GM23338 (cell line): Measurements from ENCODE around the gene MYOM1. TPM values are rescaled to one million over a fixed set of nuclear protein-coding genes. Genes with fewer than 3 reads are reported as not detected.

ENCODE experiments used
- ATAC-seq: fragments of 200-7000 bp; cut with Tn5 transposase; 3 replicates; pipeline ENCODE4 v1.9.1; 2020
- DNase-seq: peaks from one replicate; pipeline ENCODE4 v3.0.0-alpha.2; 2015; ENCODE audit warnings: low spot score
- H2AFZ ChIP-seq: fragments of 200-600 bp; sonication (generic); 2 replicates; pipeline ENCODE4 v1.8.0; 2016; ENCODE audit warnings: antibody characterized with exemption, mild to moderate bottlenecking, moderate library complexity
- H3F3A ChIP-seq: fragments of 200-600 bp; sonication (generic); replicated peaks from 2 replicates; pipeline ENCODE4 v1.8.0; 2017; ENCODE audit warnings: antibody characterized with exemption, mixed run types, low read depth
- H3K27ac ChIP-seq: fragments of 200-600 bp; sonication (generic); 2 replicates; pipeline ENCODE4 v1.6.1; 2016; ENCODE audit warnings: low read depth
- H3K27me3 ChIP-seq: fragments of 200-600 bp; sonication (generic); 2 replicates; pipeline ENCODE4 v1.8.0; 2016; ENCODE audit warnings: mild to moderate bottlenecking, mixed run types, moderate library complexity; ENCODE audit not compliant: insufficient read depth
- H3K36me3 ChIP-seq: fragments of 200-600 bp; sonication (generic); 2 replicates; pipeline ENCODE4 v1.8.0; 2016; ENCODE audit warnings: mild to moderate bottlenecking; ENCODE audit not compliant: insufficient read depth
- H3K4me1 ChIP-seq: fragments of 200-600 bp; sonication (generic); 2 replicates; pipeline ENCODE4 v1.8.0; 2016; ENCODE audit warnings: mild to moderate bottlenecking, moderate library complexity; ENCODE audit not compliant: insufficient read depth
- H3K4me2 ChIP-seq: fragments of 200-600 bp; sonication (generic); 2 replicates; pipeline ENCODE4 v1.7.1; 2017; ENCODE audit warnings: mixed run types
- H3K4me3 ChIP-seq: fragments of 200-600 bp; sonication (generic); 2 replicates; pipeline ENCODE4 v1.6.1; 2016; ENCODE audit warnings: mixed run types
- H3K79me2 ChIP-seq: fragments of 200-600 bp; sonication (generic); replicated peaks from 2 replicates; pipeline ENCODE4 v1.8.0; 2017; ENCODE audit warnings: mild to moderate bottlenecking; ENCODE audit not compliant: insufficient read depth
- H3K9me2 ChIP-seq: fragments of 200-600 bp; sonication (generic); 2 replicates; pipeline ENCODE4 v1.8.0; 2017; ENCODE audit not compliant: insufficient read depth
- H4K20me1 ChIP-seq: fragments of 200-600 bp; sonication (generic); replicated peaks from 2 replicates; pipeline ENCODE4 v1.8.0; 2017; ENCODE audit warnings: mild to moderate bottlenecking; ENCODE audit not compliant: insufficient read depth
- H3K27ac Mint-ChIP-seq: 2 replicates; pipeline ENCODE4 v1.8.0; 2020; ENCODE audit warnings: inconsistent platforms, mild to moderate bottlenecking, moderate library complexity, mixed read lengths
- H3K27me3 Mint-ChIP-seq: 3 replicates; pipeline ENCODE4 v1.8.0; 2022; ENCODE audit warnings: low read depth, mild to moderate bottlenecking, moderate library complexity, mixed read lengths, inconsistent platforms; ENCODE audit not compliant: insufficient read depth, poor library complexity
- H3K36me3 Mint-ChIP-seq: 3 replicates; pipeline ENCODE4 v1.8.0; 2021; ENCODE audit warnings: low read depth, mild to moderate bottlenecking, inconsistent platforms, moderate library complexity, mixed read lengths
- H3K4me1 Mint-ChIP-seq: 3 replicates; pipeline ENCODE4 v1.8.0; 2020; ENCODE audit warnings: mild to moderate bottlenecking, inconsistent platforms, mixed read lengths
- H3K4me3 Mint-ChIP-seq: 3 replicates; pipeline ENCODE4 v1.8.0; 2021; ENCODE audit warnings: moderate library complexity, mild to moderate bottlenecking, inconsistent platforms, mixed read lengths
- H3K9me3 Mint-ChIP-seq: 3 replicates; pipeline ENCODE4 v1.8.0; 2020; ENCODE audit warnings: moderate library complexity, mild to moderate bottlenecking, inconsistent platforms, mixed read lengths
- CTCF ChIP-seq, 2 experiments: fragments of 200-600 bp in 1 of 2; sonication (generic) in 1 of 2; conservative IDR thresholded peaks; 2 replicates each; pipeline versions ENCODE4 v1.5.1 to v1.6.1; 2016 to 2017; ENCODE audit warnings: antibody characterized with exemption in 2 of 2, low read depth in 2 of 2, mild to moderate bottlenecking in 2 of 2, moderate library complexity in 1 of 2
- ETS1 ChIP-seq: IDR thresholded peaks from 2 replicates; pipeline ENCODE4 v1.6.1; 2016; ENCODE audit warnings: antibody characterized with exemption
- POLR2AphosphoS5 ChIP-seq: IDR thresholded peaks from 2 replicates; pipeline ENCODE4 v1.6.1; 2016; ENCODE audit warnings: antibody characterized with exemption, low read depth
- STAT1 ChIP-seq: IDR thresholded peaks from one replicate; pipeline ENCODE4 v1.6.1; 2016; ENCODE audit warnings: antibody characterized with exemption; ENCODE audit not compliant: unreplicated experiment
- ZNF114 ChIP-seq: fragments of 250-450 bp; sonication (Bioruptor Pico); IDR thresholded peaks from 2 replicates; pipeline ENCODE4 v1.5.0; 2020; ENCODE audit warnings: mild to moderate bottlenecking, moderate library complexity
- ZNF331 ChIP-seq: fragments of 250-450 bp; sonication (Bioruptor Pico); IDR thresholded peaks from 2 replicates; pipeline ENCODE4 v1.5.0; 2020; ENCODE audit warnings: low read depth, mild to moderate bottlenecking, moderate library complexity
- polyA plus RNA-seq: library from polyadenylated mRNA; unstranded; fragments of >200 nt; fragmentation: Nextera tagmentation; extraction: Ambion mirVana; gene quantifications from 2 replicates; pipeline ENCODE4 v1.2.1, GENCODE V29; 2016
- total RNA-seq: library from RNA; depleted of rRNA; stranded (reverse); fragments of >200 nt; shearing (Covaris generic); gene quantifications from 2 replicates; pipeline ENCODE4 v1.2.3, GENCODE V29; 2014

MYOM1 gene
- total and polyA plus RNA-seq, 2 experiments from 2014 or later = 0.27 to 0.38 TPM

- Mint-ChIP-seq H3K27ac (no peak overlapping the region), H3K27me3 (no peaks in the 10 kb centered on the region), H3K36me3 (peaks cover 6% of the 10 kb centered on the region; the same call in 2 of the 3 replicates), H3K4me3 (no peak overlapping the region), H3K4me1 (peaks cover 8% of the 10 kb centered on the region), H3K9me3 (peaks cover 2% of the 10 kb centered on the region; the same call in 2 of the 3 replicates)
- Histone ChIP-seq H3K27ac (no peak overlapping the region), H3K4me1 (0 out of 2 replicates have a peak, but pooled peaks cover 5% of the 10 kb centered on the region), H3K9me2 (no peaks in the 10 kb centered on the region), H3K27me3 (no peaks in the 10 kb centered on the region), H3F3A (no peaks in the 10 kb centered on the region), H3K4me3 (no peak overlapping the region), H3K4me2 (no peak overlapping the region), H4K20me1 (no peaks in the 10 kb centered on the region), H3K79me2 (no peaks in the 10 kb centered on the region), H3K36me3 (no peaks in the 10 kb centered on the region), H2AFZ (no peak overlapping the region)
- DNase-seq (no peak), ATAC-seq (no peak)
- no peak for TF ChIP-seq ZNF331 (CRISPR knock-in tag)
These were observed 170.9 kb downstream of the MYOM1 start for GRCh38 chr18:3048820-3049349.

- H3K27ac Mint-ChIP-seq = no peak overlapping the region
- peaks cover under 1% of the 10 kb centered on the region; the same call in 2 of the 3 replicates for H3K36me3 Mint-ChIP-seq
- Histone ChIP-seq H3K79me2 (no peaks in the 10 kb centered on the region), H3K4me3 (no peak overlapping the region), H3K27ac (no peak overlapping the region), H3K4me2 (no peak overlapping the region), H3F3A (no peaks in the 10 kb centered on the region), H3K36me3 (no peaks in the 10 kb centered on the region), H3K9me2 (no peaks in the 10 kb centered on the region), H4K20me1 (no peaks in the 10 kb centered on the region), H2AFZ (no peak overlapping the region), H3K4me1 (0 out of 2 replicates have a peak, but pooled peaks cover 5% of the 10 kb centered on the region), H3K27me3 (no peaks in the 10 kb centered on the region)
- no peak for DNase-seq
- H3K9me3 Mint-ChIP-seq = peaks cover 2% of the 10 kb centered on the region; the same call in 2 of the 3 replicates
- TF ChIP-seq CTCF (conservative IDR thresholded peaks at IDR 0.05; ENCODE audit: low read depth in 2 of 2) = 0 out of 4 replicates have a peak, but pooled peaks of 1 of the 2 experiments have one; percentile 3
- TF ChIP-seq STAT1 = no peak
- H3K27me3 Mint-ChIP-seq = no peaks in the 10 kb centered on the region
- H3K4me1 Mint-ChIP-seq = peaks cover 8% of the 10 kb centered on the region
- ATAC-seq = no peak
- no peak overlapping the region for H3K4me3 Mint-ChIP-seq
These were observed 171.6 kb downstream of the MYOM1 start for GRCh38 chr18:3048121-3048520.

- Histone ChIP-seq H3K4me2 (no peak overlapping the region), H3K27me3 (no peaks in the 10 kb centered on the region), H3K9me2 (no peaks in the 10 kb centered on the region), H3K79me2 (no peaks in the 10 kb centered on the region), H3F3A (no peaks in the 10 kb centered on the region), H4K20me1 (no peaks in the 10 kb centered on the region), H3K36me3 (no peaks in the 10 kb centered on the region), H3K4me1 (0 out of 2 replicates have a peak, but pooled peaks cover 5% of the 10 kb centered on the region), H3K4me3 (no peak overlapping the region), H2AFZ (no peak overlapping the region), H3K27ac (no peak overlapping the region)
- Mint-ChIP-seq H3K4me3 (no peak overlapping the region), H3K4me1 (peaks cover 8% of the 10 kb centered on the region; the same call in 2 of the 3 replicates), H3K36me3 (no peaks in the 10 kb centered on the region), H3K27me3 (peaks cover 2% of the 10 kb centered on the region), H3K9me3 (no peaks in the 10 kb centered on the region), H3K27ac (no peak overlapping the region)
- ATAC-seq (no peak), DNase-seq (no peak)
- no peak for TF ChIP-seq POLR2AphosphoS5
- no peak for TF ChIP-seq CTCF (conservative IDR thresholded peaks at IDR 0.05; ENCODE audit: low read depth in 2 of 2)
- no peak for TF ChIP-seq ETS1
- TF ChIP-seq ZNF114 (CRISPR knock-in tag) = no peak
These were observed 173.5 kb downstream of the MYOM1 start for GRCh38 chr18:3046216-3046808.
